Mammary epithelial cell (primary cell): ENCODE data around the gene GALNT13.

Experiments used
- EZH2 ChIP-seq: IDR thresholded peaks from 2 replicates; pipeline ENCODE4 v1.6.1; 2012; ENCODE audit warnings: low read length, inconsistent platforms, borderline replicate concordance
- TF ChIP-seq, protein P1 (sequence below), 2 donors: IDR thresholded peaks in 1 of 2; conservative IDR thresholded peaks in 1 of 2; 2 replicates each; pipeline ENCODE4 v1.5.1; 2011 to 2012; ENCODE audit warnings: inconsistent platforms in 2 of 2, low read length in 2 of 2, mild to moderate bottlenecking in 2 of 2, control low read depth in 1 of 2, low read depth in 1 of 2; ENCODE audit not compliant: insufficient read depth in 1 of 2; ENCODE audit errors: extremely low read depth in 1 of 2

DNA sequence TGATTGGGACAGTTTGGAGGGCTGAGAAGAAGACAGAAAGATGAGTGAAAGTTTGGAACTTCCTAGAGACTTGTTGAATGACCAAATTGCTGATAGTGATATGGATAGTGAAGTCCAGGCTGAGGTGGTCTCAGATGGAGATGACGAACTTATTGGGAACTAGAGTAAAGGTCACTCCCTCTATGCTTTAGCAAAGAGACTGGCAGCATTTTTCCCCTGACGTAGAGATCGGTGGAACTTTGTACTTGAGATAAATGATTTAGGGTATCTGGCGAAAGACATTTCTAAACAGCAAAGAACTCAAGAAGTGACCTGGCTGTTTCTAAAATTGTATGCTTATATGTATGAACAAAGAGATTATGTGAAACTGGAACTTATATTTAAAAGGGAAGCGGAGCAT, 605.6 kb downstream of the GALNT13 start:
- TF ChIP-seq, protein P1, sequence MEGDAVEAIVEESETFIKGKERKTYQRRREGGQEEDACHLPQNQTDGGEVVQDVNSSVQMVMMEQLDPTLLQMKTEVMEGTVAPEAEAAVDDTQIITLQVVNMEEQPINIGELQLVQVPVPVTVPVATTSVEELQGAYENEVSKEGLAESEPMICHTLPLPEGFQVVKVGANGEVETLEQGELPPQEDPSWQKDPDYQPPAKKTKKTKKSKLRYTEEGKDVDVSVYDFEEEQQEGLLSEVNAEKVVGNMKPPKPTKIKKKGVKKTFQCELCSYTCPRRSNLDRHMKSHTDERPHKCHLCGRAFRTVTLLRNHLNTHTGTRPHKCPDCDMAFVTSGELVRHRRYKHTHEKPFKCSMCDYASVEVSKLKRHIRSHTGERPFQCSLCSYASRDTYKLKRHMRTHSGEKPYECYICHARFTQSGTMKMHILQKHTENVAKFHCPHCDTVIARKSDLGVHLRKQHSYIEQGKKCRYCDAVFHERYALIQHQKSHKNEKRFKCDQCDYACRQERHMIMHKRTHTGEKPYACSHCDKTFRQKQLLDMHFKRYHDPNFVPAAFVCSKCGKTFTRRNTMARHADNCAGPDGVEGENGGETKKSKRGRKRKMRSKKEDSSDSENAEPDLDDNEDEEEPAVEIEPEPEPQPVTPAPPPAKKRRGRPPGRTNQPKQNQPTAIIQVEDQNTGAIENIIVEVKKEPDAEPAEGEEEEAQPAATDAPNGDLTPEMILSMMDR (conservative IDR thresholded peaks at IDR 0.05 in 1 of 2, IDR thresholded peaks at IDR 0.05 in 1 of 2; ENCODE audit: extremely low read depth in 1 of 2, insufficient read depth in 1 of 2, low read depth in 1 of 2, low read length in 2 of 2) = no peak
- no peak for TF ChIP-seq EZH2
